GM12865 (cell line): ENCODE results near the gene ADPRH.
A peak's percentile ranks its signal among the peaks of the same experiment; 100 is the strongest.

ENCODE experiments used
- DNase-seq: peaks from one replicate; pipeline ENCODE4 v3.0.0; 2010; ENCODE audit warnings: low read depth
- H3K4me3 ChIP-seq: 2 replicates; pipeline ENCODE4 v1.5.1; 2011; ENCODE audit warnings: mild to moderate bottlenecking, low read depth, low read length, control low read depth
- CTCF ChIP-seq: IDR thresholded peaks from 2 replicates; pipeline ENCODE4 v1.5.1; 2011; ENCODE audit warnings: low read length, control low read depth, low read depth, inconsistent platforms; ENCODE audit not compliant: insufficient read depth; ENCODE audit errors: missing control alignments

The ADPRH gene

GRCh38 chr3:119625451-119626153, 46.3 kb downstream of the ADPRH start:
- no peak overlapping the region for H3K4me3 ChIP-seq
- TF ChIP-seq CTCF: no peak
- DNase-seq: no peak

GRCh38 chr3:119626196-119626595, 46.9 kb downstream of the ADPRH start:
- H3K4me3 ChIP-seq: no peak overlapping the region
- no peak for DNase-seq
- TF ChIP-seq CTCF: no peak

GRCh38 chr3:119627461-119627860, 48.2 kb downstream of the ADPRH start:
- DNase-seq: peak; percentile 66
- no peak for TF ChIP-seq CTCF
- peak overlapping the region; percentile 37 for H3K4me3 ChIP-seq

GRCh38 chr3:119628390-119628789, 49.1 kb downstream of the ADPRH start:
- DNase-seq: peak; percentile 81

GRCh38 chr3:119628816-119629445, 49.6 kb downstream of the ADPRH start:
- no peak for TF ChIP-seq CTCF
- H3K4me3 ChIP-seq: peak overlapping the region; percentile 37
- DNase-seq: peak; percentile 77

More at GRCh38 chr3:119628390-119628789, 49.1 kb downstream of the ADPRH start:
- peak overlapping the region; percentile 37 for H3K4me3 ChIP-seq
- TF ChIP-seq CTCF: no peak

GRCh38 chr3:119630128-119630879, 51.0 kb downstream of the ADPRH start:
- H3K4me3 ChIP-seq: no peak overlapping the region
- TF ChIP-seq CTCF: no peak
- peak; percentile 20 for DNase-seq
